Nephron progenitor cell (in vitro differentiated cells): Measurements from ENCODE around the gene TIFAB.
A peak's percentile ranks its signal among the peaks of the same experiment; 100 is the strongest.

ENCODE experiments used
- DNase-seq: peaks from one replicate; pipeline ENCODE4 v3.0.0; 2021
- H3K27ac Mint-ChIP-seq: 2 replicates; pipeline ENCODE4 v1.8.0; 2021; ENCODE audit warnings: mild to moderate bottlenecking, moderate library complexity, mixed read lengths
- H3K27me3 Mint-ChIP-seq: 2 replicates; pipeline ENCODE4 v1.8.0; 2021; ENCODE audit warnings: mild to moderate bottlenecking, low read depth, mixed read lengths; ENCODE audit not compliant: poor library complexity
- H3K36me3 Mint-ChIP-seq: 2 replicates; pipeline ENCODE4 v1.8.0; 2021; ENCODE audit warnings: low read depth, mixed read lengths
- H3K4me1 Mint-ChIP-seq: 2 replicates; pipeline ENCODE4 v1.8.0; 2021; ENCODE audit warnings: mixed read lengths
- H3K4me3 Mint-ChIP-seq: 2 replicates; pipeline ENCODE4 v1.8.0; 2021; ENCODE audit warnings: mild to moderate bottlenecking, moderate library complexity, mixed read lengths
- H3K9me3 Mint-ChIP-seq: 2 replicates; pipeline ENCODE4 v1.8.0; 2021; ENCODE audit warnings: mild to moderate bottlenecking, moderate library complexity, mixed read lengths
- TF ChIP-seq, protein P1 (sequence below): fragments of 200-600 bp; sonication (generic); IDR thresholded peaks from 2 replicates; pipeline ENCODE4 v1.5.0; 2021; ENCODE audit warnings: antibody characterized with exemption

Gene TIFAB

GRCh38 chr5:135465391-135466122 lies 13.4 kb upstream of the TIFAB start:
- Mint-ChIP-seq H3K27ac (no peak overlapping the region), H3K4me1 (peaks cover 17% of the 10 kb centered on the region), H3K4me3 (no peak overlapping the region), H3K9me3 (no peaks in the 10 kb centered on the region), H3K36me3 (no peaks in the 10 kb centered on the region), H3K27me3 (peaks cover 92% of the 10 kb centered on the region)
- no peak for DNase-seq
- TF ChIP-seq, protein P1, sequence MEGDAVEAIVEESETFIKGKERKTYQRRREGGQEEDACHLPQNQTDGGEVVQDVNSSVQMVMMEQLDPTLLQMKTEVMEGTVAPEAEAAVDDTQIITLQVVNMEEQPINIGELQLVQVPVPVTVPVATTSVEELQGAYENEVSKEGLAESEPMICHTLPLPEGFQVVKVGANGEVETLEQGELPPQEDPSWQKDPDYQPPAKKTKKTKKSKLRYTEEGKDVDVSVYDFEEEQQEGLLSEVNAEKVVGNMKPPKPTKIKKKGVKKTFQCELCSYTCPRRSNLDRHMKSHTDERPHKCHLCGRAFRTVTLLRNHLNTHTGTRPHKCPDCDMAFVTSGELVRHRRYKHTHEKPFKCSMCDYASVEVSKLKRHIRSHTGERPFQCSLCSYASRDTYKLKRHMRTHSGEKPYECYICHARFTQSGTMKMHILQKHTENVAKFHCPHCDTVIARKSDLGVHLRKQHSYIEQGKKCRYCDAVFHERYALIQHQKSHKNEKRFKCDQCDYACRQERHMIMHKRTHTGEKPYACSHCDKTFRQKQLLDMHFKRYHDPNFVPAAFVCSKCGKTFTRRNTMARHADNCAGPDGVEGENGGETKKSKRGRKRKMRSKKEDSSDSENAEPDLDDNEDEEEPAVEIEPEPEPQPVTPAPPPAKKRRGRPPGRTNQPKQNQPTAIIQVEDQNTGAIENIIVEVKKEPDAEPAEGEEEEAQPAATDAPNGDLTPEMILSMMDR = no peak

GRCh38 chr5:135462304-135462703 lies 10.2 kb upstream of the TIFAB start:
- Mint-ChIP-seq H3K36me3 (no peaks in the 10 kb centered on the region), H3K4me1 (peaks cover 22% of the 10 kb centered on the region), H3K27me3 (peaks cover 86% of the 10 kb centered on the region), H3K27ac (no peak overlapping the region), H3K4me3 (no peak overlapping the region), H3K9me3 (no peaks in the 10 kb centered on the region)
- peak; percentile 74 for DNase-seq
- TF ChIP-seq, protein P1 = peak; percentile 62

- Mint-ChIP-seq H3K4me1 (peaks cover 16% of the 10 kb centered on the region), H3K36me3 (no peaks in the 10 kb centered on the region), H3K4me3 (no peak overlapping the region), H3K27me3 (peaks cover 82% of the 10 kb centered on the region), H3K27ac (no peak overlapping the region), H3K9me3 (no peaks in the 10 kb centered on the region)
- no peak for DNase-seq
- TF ChIP-seq, protein P1 = no peak
These were observed 9.5 kb upstream of the TIFAB start for GRCh38 chr5:135461481-135462151.

GRCh38 chr5:135460246-135461033 lies 8.3 kb upstream of the TIFAB start:
- TF ChIP-seq, protein P1 = no peak

GRCh38 chr5:135458921-135459331 lies 6.8 kb upstream of the TIFAB start:
- Mint-ChIP-seq H3K36me3 (no peaks in the 10 kb centered on the region), H3K4me1 (peaks cover 9% of the 10 kb centered on the region), H3K4me3 (no peak overlapping the region), H3K9me3 (no peaks in the 10 kb centered on the region), H3K27ac (no peak overlapping the region), H3K27me3 (peaks cover 60% of the 10 kb centered on the region)
- TF ChIP-seq, protein P1 = no peak
- DNase-seq = no peak

More at GRCh38 chr5:135460246-135461033, 8.3 kb upstream of the TIFAB start:
- peaks cover 9% of the 10 kb centered on the region for H3K4me1 Mint-ChIP-seq
- peaks cover 71% of the 10 kb centered on the region for H3K27me3 Mint-ChIP-seq
- H3K27ac Mint-ChIP-seq = no peak overlapping the region
- H3K36me3 Mint-ChIP-seq = no peaks in the 10 kb centered on the region
- DNase-seq = no peak
- H3K9me3 Mint-ChIP-seq = no peaks in the 10 kb centered on the region
- H3K4me3 Mint-ChIP-seq = no peak overlapping the region
